OCI-LY7 (cell line): ENCODE measurements around the gene USP8.

ENCODE experiments used
- CTCF ChIP-seq: fragments of 200-600 bp; sonication (generic); conservative IDR thresholded peaks from 2 replicates; pipeline ENCODE4 v1.5.1; 2014; ENCODE audit warnings: mild to moderate bottlenecking, antibody characterized with exemption, low read length, moderate library complexity, mixed read lengths
- EZH2phosphoT487 ChIP-seq: fragments of 200-600 bp; sonication (generic); IDR thresholded peaks from 2 replicates; pipeline ENCODE4 v1.6.1; 2018; ENCODE audit warnings: low read depth, borderline replicate concordance, mild to moderate bottlenecking, mixed run types, antibody characterized with exemption, low read length, moderate library complexity, mixed read lengths

- TF ChIP-seq CTCF: no peak
- no peak for TF ChIP-seq EZH2phosphoT487
Measured at GRCh38 chr15:50438251-50438650, 14.0 kb downstream of the USP8 start.
